ENCODE measurements around the gene TRAPPC1. TPM values are rescaled to one million over a fixed set of nuclear protein-coding genes. Genes with fewer than 3 reads are reported as not detected.
A peak's percentile ranks its signal among the peaks of the same experiment; 100 is the strongest.
"Not testable (repeated sequence)": the region's sequence is repeated elsewhere in the genome, so short reads cannot be mapped to it uniquely, and the experiment has no call there.

The TRAPPC1 gene
- total RNA-seq, 1 donor from 2014 or later = 135 TPM

DNA sequence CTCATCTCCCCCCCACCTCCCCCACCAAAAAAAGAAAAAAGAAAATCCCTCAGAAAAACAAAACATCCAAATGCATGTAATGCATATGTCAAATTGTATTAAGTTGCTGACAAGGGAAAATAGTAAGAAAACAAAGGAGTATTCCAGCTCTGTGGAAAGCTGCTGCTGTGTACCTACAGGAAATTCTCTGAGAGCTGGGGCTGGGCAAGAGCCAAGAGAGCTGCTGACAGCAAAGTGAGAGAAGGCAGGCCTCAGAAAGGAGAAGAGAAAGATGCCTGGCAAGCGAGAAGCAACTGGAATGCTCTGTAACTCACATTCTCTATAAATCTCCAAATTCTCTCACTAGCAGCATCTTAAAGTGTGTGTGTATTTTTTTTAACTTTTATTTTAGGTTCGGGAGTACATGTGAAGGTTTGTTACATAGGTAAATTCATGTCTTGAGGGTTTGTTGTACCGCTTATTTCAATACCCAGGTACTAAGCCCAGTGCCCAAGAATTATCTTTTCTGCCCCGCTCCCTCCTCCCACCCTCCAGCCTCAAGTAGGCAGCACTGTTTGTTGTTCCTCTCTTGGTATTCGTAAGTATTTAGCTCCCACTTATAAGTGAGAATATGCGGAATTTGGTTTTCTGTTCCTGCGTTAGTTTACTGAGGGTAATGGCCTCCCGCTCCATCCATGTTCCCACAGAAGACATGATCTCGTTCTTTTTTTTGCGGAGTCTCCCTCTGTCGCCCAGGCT lies 24.7 kb upstream of the TRAPPC1 start:
- no peaks in the 10 kb centered on the region for H3K36me3 ChIP-seq
- peak; percentile 74 for DNase-seq

DNA sequence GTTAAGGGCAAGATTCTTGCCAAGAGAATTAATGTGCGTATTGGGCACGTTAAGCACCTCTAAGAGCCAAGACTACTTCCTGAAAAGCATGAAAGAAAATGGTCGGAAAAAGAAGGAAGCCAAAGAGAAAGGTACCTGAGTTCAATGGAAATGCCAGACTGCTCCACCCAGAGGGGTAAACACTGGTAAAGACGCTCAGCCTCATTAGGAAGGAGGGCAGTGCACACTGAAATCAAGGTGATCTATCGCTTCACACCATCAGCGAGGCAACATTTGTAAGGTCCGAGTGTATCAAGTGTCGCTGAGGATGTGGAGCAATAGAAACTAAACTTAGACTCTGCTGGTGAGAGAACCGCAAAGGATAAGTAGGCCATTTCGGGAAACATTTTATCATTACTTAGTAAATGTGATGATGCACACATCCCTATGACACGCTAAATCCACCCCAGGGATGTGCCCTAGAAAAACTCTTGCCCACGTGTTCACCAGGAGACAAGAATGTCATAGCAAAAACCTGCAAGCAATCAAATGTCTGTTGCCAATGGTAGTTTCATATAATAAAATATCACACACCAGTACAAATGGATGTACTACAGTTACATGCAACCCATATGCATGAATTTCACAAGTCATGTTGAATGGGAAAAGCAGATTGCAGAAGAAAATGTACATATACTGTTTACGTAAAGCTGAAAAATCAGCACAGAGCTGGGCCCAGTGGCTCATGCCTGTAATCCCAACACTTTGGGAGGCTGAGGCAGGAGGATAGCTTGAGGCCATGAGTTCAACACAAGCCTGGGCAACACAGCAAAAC lies 23.9 kb upstream of the TRAPPC1 start:
- DNase-seq = no peak
- Histone ChIP-seq H3K27me3 (no peaks in the 10 kb centered on the region), H3K4me1 (peaks cover 6% of the 10 kb centered on the region), H3K4me3 (no peak overlapping the region), H3K27ac (peak overlapping the region; percentile 74), H3K36me3 (no peaks in the 10 kb centered on the region), H3K9me3 (no peaks in the 10 kb centered on the region)
- intact Hi-C loops (cut with DNase I) = no loop called here
- TF ChIP-seq, protein P1, sequence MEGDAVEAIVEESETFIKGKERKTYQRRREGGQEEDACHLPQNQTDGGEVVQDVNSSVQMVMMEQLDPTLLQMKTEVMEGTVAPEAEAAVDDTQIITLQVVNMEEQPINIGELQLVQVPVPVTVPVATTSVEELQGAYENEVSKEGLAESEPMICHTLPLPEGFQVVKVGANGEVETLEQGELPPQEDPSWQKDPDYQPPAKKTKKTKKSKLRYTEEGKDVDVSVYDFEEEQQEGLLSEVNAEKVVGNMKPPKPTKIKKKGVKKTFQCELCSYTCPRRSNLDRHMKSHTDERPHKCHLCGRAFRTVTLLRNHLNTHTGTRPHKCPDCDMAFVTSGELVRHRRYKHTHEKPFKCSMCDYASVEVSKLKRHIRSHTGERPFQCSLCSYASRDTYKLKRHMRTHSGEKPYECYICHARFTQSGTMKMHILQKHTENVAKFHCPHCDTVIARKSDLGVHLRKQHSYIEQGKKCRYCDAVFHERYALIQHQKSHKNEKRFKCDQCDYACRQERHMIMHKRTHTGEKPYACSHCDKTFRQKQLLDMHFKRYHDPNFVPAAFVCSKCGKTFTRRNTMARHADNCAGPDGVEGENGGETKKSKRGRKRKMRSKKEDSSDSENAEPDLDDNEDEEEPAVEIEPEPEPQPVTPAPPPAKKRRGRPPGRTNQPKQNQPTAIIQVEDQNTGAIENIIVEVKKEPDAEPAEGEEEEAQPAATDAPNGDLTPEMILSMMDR (IDR thresholded peaks at IDR 0.05) = no peak
- peak; percentile 25 for ATAC-seq

More for the DNA sequence above, 24.7 kb upstream of the TRAPPC1 start:
- peak; percentile 80 for ATAC-seq
- H3K27ac ChIP-seq = peak overlapping the region; percentile 74
- intact Hi-C loops (cut with DNase I) = no loop called here
- H3K27me3 ChIP-seq = no peaks in the 10 kb centered on the region
- TF ChIP-seq, protein P1 (IDR thresholded peaks at IDR 0.05) = no peak
- H3K4me3 ChIP-seq = no peak overlapping the region
- peaks cover 6% of the 10 kb centered on the region for H3K4me1 ChIP-seq
- H3K9me3 ChIP-seq = no peaks in the 10 kb centered on the region

DNA sequence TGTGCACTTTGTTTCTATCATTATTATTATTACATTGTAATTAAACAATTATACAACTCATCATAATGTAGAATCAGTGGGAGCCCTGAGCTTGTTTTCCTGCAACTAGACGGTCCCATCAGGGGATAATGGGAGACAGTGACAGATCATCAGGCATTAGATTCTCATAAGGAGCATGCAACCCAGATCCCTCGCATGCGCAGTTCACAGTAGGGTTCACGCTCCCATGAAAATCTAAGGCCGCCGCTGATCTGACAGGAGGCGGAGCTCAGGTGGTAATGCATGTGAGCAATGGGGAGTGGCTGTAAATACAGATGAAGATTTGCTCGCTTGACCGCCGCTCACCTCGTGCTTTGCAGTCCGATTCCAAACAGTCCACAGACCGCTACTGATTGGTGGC lies 21.5 kb upstream of the TRAPPC1 start:
- H3K9me3 ChIP-seq; ATAC-seq; H3K27me3 ChIP-seq; intact Hi-C loops (cut with DNase I); H3K27ac ChIP-seq; DNase-seq; H3K4me1 ChIP-seq: not testable (repeated sequence)
- peaks cover 18% of the 10 kb centered on the region for H3K36me3 ChIP-seq
- H3K4me3 ChIP-seq = peak overlapping the region; percentile 35

DNA sequence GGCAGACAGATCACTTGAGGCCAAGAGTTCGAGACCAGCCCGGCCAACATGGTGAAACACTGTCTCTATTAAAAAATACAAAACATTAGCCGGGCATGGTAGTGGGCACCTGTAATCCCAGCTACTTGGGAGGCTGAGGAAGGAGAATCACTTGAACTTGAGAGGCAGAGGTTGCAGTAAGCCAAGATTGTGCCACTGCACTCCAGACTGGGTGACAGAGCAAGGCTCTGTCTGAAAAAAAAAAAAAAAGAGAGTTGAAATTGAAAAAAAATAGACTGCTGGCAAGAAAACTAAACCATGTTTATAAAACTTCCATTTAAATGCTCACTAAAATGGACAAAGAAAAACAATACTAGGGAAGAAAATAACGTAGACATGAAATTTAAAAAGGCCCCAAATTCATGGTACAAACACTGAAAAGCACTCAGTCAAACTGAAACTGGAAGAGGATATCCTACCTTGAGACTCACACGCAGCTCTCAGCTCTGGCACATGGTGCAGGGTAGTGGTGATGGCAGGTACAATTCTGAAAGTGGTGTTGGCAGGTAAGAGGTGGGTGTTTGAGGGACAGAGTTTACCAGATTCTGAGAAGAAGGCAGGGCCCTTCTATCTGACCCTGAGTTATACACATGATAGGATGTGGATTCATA lies 19.5 kb upstream of the TRAPPC1 start:
- peak; percentile 56 for ATAC-seq
- peaks cover 4% of the 10 kb centered on the region for H3K4me1 ChIP-seq
- H3K27ac ChIP-seq = peak overlapping the region; percentile 55
- H3K27me3 ChIP-seq = no peaks in the 10 kb centered on the region
- TF ChIP-seq, protein P1 (IDR thresholded peaks at IDR 0.05) = no peak
- intact Hi-C loops (cut with DNase I) = no loop called here
- peaks cover 38% of the 10 kb centered on the region for H3K36me3 ChIP-seq
- H3K4me3 ChIP-seq = peak overlapping the region; percentile 35
- DNase-seq = no peak
- no peaks in the 10 kb centered on the region for H3K9me3 ChIP-seq

DNA sequence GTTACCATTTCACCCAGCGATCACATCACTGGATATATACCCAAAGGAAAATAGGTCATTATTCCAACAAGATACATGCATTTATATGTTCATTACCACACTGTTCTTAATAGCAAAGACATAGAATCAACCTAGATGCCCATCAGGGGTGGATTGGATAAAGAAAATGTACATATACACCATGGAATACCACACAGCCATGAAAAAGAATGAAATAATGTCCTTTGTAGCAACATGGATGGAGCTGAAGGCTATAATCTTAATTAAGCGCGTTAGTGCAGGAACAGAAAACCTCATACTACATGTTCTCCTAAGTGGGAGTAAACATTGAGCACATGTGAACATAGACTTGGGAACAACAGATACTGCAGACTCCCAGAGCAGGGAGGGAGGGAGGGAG lies 18.8 kb upstream of the TRAPPC1 start:
- no peak overlapping the region for H3K4me3 ChIP-seq
- H3K36me3 ChIP-seq = peaks cover 45% of the 10 kb centered on the region
- ATAC-seq (no peak), DNase-seq (no peak)
- H3K27ac ChIP-seq = peak overlapping the region; percentile 30
- no peaks in the 10 kb centered on the region for H3K9me3 ChIP-seq
- no peaks in the 10 kb centered on the region for H3K4me1 ChIP-seq
- no peaks in the 10 kb centered on the region for H3K27me3 ChIP-seq
- intact Hi-C loops (cut with DNase I) = no loop called here
- TF ChIP-seq, protein P1 (IDR thresholded peaks at IDR 0.05) = no peak

DNA sequence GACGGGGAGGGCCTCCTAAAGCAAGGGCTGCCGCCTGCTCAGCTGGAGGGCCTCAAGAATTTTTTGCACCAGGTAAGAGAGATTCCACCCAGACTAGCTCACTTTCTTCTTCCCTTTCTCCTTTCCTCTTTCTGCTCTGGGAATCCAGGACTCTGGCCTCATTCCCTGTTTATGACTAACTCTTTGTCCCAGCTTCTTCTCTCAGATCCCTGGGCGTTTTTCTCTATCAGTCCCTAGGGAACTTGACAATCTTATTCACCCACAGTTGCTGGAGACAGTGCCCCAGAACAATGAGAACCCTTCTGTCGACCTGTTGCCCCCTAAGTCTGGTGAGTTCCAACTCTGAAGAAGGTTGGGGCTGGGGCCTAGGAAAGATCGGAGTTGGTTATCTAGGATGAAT lies 15.9 kb upstream of the TRAPPC1 start:
- TF ChIP-seq, protein P1 (IDR thresholded peaks at IDR 0.05) = no peak
- Histone ChIP-seq H3K27ac (no peak overlapping the region), H3K4me3 (no peak overlapping the region), H3K4me1 (no peaks in the 10 kb centered on the region), H3K9me3 (no peaks in the 10 kb centered on the region), H3K36me3 (peaks cover 72% of the 10 kb centered on the region), H3K27me3 (no peaks in the 10 kb centered on the region)
- ATAC-seq (no peak), DNase-seq (no peak)
- intact Hi-C loops (cut with DNase I) = no loop called here
